GM18505 (cell line): ENCODE measurements around the gene CEP72.
"Not testable (repeated sequence)": the region's sequence is repeated elsewhere in the genome, so short reads cannot be mapped to it uniquely, and the experiment has no call there.

ENCODE experiments used
- ATAC-seq: cut with Tn5 transposase; IDR thresholded peaks from one replicate; pipeline ENCODE4 v1.9.1; 2021; ENCODE audit not compliant: unreplicated experiment
- POLR2A ChIP-seq: IDR thresholded peaks from 4 replicates; pipeline ENCODE4 v1.6.1; 2011; ENCODE audit warnings: borderline replicate concordance; ENCODE audit not compliant: insufficient read depth, insufficient read length; ENCODE audit errors: extremely low read depth

CEP72 gene

DNA sequence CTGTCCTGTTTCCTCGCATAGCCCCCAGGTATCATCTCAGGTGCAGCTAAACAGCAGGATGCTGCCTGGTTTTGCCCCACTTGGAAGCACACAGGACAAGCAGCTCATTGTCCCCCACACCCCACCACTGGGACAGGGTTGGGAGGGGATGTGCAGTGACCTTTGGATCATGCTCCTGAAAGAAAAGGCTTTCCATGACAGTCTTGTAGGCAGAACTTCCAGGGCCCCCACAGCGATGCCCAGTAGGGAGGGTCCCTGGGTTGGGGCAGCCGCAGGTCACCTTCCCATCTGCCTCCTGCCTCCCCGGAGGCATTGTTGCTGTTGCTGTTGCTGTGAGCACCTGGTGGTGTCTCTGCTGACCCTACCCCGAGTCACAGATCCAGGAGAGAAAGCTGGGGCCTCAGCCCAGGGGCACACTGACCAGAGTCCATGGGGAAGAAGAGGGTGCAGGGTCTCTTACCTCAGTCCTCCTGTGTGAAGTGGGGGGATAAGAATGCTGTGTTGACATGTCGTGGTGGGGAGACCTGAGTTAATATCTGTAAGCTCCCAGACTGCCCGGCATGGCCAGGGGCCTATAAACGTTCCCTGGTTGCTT, 8.5 kb downstream of the CEP72 start:
- ATAC-seq = no peak
- TF ChIP-seq POLR2A = no peak

DNA sequence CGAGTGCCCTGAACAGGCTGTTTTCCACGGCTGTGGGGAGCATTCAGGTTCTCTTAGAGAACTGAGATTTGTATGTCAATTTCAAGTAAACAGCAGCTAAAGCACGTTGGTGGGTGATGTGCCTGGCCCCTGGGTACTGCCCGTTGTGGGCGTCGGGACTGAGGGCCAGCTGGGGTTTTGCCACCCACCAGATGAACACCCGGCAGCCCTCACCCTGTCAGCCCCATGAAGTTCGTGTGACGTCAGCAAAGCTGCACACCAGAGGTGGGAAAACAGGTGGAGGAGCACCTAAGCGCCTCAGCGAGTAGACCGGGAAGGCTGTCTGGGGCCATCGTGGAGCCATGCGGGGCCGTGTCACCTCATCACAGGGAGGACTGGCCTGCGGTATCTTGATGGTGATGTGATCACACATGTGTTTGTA, 9.2 kb downstream of the CEP72 start:
- no peak for TF ChIP-seq POLR2A
- ATAC-seq = no peak

DNA sequence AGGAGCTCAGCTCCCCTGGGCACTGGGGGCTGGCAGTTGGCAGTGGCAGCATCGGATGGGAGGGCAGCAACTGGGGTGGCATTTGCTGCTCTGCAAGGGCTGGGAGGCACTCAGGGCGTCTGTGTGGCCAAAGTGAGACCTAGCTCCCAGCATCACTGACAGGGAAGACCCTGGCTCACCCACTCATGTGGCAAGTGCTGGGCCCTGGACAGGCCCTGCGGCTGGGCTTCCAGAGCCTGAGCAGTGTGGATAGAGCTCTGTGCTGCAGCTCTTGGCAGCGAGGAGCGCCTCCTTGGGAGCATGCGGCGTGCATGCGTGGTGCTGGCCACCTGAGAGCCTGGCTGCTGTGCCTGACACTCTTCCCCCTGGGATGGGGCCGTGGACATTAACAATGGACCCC, 10.2 kb downstream of the CEP72 start:
- ATAC-seq = no peak
- TF ChIP-seq POLR2A = no peak

DNA sequence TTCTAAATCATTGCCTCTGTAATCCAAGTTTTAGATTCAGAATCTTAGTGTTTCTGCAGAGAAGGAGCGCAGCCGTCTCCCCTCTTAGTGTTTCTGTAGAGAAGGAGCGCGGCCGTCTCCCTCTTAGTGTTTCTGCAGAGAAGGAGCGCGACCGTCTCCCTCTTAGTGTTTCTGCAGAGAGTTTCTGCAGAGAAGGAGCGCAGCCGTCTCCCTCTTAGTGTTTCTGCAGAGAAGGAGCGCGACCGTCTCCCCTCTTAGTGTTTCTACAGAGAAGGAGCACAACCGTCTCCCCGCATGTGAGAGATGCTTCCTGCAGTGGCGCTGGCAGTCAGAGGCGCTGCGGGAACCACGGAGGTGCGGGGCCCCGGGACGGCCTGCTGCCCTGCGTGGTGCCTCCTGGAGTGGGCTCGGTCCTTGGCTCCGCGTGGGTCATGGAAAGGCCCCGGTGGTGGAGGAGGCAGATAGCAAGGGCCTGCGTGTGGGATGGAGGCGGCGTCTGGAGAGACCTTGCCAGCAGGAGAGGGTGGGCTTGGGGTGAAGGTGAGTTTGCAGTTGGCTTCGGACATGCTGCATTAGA, 10.9 kb downstream of the CEP72 start:
- ATAC-seq = no peak
- TF ChIP-seq POLR2A = no peak

DNA sequence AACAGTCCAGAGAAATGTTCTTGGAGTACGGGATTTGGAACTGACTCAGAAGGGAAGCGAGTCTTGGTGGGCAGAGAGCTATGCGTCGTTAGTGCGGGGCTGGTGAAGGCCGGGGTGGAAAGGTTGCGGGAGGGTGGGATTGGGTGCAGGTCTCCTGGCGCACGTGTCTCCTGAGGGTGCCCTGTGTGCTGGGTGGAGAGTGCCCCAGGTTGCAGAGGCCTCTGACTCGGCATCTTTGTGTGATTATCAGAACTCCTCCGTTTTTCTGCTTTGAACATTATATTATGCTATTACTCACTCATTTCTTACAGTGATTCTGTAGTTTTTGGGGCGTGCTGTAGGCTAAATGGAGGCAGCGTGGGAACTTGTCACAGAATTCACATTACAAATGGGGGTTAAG, 11.4 kb downstream of the CEP72 start:
- no peak for TF ChIP-seq POLR2A
- ATAC-seq = no peak

DNA sequence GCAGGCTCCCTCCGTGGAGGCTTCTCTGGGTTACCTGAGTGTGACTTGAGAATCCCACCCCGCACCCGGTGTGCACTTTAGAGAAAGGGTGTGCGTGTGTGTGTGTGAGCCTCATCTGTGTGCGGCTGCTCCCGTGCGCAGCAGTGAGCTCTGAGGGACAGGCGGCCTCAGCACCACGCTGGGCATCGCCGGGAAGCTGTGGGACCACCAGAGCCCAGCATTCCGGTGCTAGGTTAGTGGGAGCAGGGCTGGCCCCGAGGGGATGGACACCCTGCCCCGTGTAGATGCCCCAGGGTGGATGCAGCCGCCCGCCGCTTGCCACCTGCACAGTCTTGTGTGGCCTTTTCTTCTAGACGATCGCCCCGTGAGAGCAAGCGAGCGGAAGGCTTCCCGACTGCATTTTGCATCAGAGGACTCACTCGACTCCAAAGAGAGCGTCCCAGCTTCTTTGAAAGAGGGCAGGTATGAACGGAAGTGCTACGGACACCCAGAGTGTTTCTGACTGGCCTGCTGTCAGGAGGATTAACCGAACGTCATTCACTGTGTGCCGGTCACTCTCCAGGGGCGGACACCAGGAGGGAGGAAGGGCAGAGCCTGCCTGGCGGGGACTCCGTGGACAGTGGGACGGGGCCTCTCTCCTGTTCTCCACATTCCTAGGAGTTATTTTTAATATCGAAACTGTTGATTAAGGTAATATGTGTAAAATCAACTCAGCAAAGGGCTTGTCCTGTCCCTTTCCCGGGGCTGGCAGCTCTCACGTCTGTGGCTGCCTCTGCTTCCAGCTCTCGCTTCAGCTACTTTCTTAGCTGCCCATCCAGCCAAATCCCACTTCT, 12.2 kb downstream of the CEP72 start:
- ATAC-seq = no peak
- TF ChIP-seq POLR2A = no peak

- no peak for TF ChIP-seq POLR2A
- no peak for ATAC-seq
These were observed 12.8 kb downstream of the CEP72 start for GRCh38 chr5:624951-625230.

- TF ChIP-seq POLR2A = no peak
- no peak for ATAC-seq
These were observed 13.4 kb downstream of the CEP72 start for GRCh38 chr5:625516-625915.

- ATAC-seq = no peak
- TF ChIP-seq POLR2A = no peak
These were observed 14.7 kb downstream of the CEP72 start for GRCh38 chr5:626850-627249.

DNA sequence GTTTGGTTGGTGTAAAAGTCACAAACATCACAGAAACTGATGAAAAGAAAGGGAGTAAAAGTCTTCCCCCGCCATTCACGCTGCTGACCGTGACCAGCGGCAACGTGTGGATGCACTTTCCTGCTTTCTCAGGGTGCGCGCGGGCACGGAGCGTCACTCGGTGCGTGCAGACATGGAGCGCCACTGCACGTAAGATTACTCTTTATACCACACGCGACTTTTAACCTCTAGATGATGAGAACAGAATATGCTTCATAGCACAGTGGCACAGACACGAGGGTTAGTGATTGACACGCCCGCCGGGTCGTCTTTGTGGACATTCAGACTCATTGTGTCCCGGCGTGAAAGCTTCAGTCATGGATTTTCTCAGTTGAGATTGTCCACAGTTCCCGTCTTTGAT, 15.7 kb downstream of the CEP72 start:
- TF ChIP-seq POLR2A = no peak
- ATAC-seq = no peak

DNA sequence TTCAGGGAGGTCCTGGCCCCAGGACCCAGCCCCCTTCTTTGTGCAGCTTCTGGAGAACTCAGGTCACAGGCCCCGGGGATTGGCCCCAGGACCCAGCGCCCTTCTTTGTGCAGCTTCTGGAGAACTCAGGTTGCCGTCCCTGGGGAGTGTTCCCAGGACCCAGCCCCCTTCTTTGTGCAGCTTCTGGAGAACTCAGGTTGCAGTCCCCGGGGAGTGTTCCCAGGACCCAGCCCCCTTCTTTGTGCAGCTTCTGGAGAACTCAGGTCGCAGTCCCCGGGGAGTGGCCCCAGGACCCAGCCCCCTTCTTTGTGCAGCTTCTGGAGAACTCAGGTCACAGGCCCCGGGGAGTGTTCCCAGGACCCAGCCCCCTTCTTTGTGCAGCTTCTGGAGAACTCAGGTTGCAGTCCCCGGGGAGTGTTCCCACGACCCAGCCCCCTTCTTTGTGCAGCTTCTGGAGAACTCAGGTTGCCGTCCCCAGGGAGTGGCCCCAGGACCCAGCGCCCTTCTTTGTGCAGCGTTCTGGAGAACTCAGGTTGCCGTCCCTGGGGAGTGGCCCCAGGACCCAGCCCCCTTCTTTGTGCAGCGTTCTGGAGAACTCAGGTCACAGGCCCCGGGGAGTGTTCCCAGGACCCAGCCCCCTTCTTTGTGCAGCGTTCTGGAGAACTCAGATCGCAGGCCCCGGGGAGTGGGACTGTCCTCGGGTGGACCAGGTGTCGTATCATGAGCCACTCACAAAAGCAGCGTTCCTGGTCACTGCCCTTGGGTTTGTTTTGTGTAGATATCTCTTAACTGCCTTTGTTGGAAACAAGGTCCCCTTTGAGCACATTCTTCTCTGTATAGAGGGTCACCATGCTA, 16.4 kb downstream of the CEP72 start:
- ATAC-seq = not testable (repeated sequence)

- no peak for ATAC-seq
- TF ChIP-seq POLR2A = no peak
These were observed 21.4 kb downstream of the CEP72 start for GRCh38 chr5:633501-633955.

DNA sequence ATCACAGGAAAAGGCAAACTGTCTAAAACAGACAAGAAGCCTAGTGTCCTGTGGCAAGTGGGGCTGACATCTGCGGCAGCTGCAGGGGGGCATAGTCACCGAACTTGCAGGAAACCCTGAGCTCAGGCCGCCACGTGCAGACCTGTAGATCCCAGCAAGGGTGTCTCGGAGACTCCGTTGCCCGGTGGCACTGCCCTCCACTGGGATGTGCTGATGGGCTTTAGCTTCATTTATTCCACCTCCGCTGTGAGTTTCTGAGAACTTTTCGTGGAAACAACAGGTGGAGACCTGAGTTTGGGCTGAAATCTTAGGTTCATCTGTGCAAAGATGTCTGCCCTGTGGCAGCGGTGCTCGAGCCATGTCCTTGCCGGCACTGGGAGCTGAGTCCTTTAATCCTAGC, 22.1 kb downstream of the CEP72 start:
- ATAC-seq = no peak
- no peak for TF ChIP-seq POLR2A
